ENCODE results near the gene MSH2.

- TF ChIP-seq, protein P1, sequence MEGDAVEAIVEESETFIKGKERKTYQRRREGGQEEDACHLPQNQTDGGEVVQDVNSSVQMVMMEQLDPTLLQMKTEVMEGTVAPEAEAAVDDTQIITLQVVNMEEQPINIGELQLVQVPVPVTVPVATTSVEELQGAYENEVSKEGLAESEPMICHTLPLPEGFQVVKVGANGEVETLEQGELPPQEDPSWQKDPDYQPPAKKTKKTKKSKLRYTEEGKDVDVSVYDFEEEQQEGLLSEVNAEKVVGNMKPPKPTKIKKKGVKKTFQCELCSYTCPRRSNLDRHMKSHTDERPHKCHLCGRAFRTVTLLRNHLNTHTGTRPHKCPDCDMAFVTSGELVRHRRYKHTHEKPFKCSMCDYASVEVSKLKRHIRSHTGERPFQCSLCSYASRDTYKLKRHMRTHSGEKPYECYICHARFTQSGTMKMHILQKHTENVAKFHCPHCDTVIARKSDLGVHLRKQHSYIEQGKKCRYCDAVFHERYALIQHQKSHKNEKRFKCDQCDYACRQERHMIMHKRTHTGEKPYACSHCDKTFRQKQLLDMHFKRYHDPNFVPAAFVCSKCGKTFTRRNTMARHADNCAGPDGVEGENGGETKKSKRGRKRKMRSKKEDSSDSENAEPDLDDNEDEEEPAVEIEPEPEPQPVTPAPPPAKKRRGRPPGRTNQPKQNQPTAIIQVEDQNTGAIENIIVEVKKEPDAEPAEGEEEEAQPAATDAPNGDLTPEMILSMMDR (IDR thresholded peaks at IDR 0.05; ENCODE audit: borderline replicate concordance, extremely low read depth, low read length, poor library complexity, severe bottlenecking) = no peak
- TF ChIP-seq EZH2 (IDR thresholded peaks at IDR 0.05; ENCODE audit: borderline replicate concordance, low read depth, low read length, severe bottlenecking) = no peak
Observed at GRCh38 chr2:47485177-47485576, 82.2 kb downstream of the MSH2 start.

All from DND-41 (cell line).